Calu3 (cell line): Measurements from ENCODE around the gene MOV10L1. TPM values are rescaled to one million over a fixed set of nuclear protein-coding genes. Genes with fewer than 3 reads are reported as not detected.

Source experiments
- BruUV-seq: library from RNA; stranded (reverse); fragments of 400-500 nt; replicated peaks from 2 replicates; lab custom pipeline; 2021; lab: Mats Ljungman, UMichigan
- CTCF ChIA-PET: fragments of 300-600 bp; sonication (Branson Sonifier 250); formaldehyde crosslinking; loops from one replicate; lab custom pipeline; 2022; ENCODE audit warnings: antibody characterized with exemption; lab: Charles Lee
- DNase-seq: peaks from one replicate; pipeline ENCODE4 v3.0.0; 2022
- H3K27ac Mint-ChIP-seq: one replicate; pipeline ENCODE4 v1.8.0; 2022; ENCODE audit warnings: mixed read lengths; ENCODE audit not compliant: unreplicated experiment
- H3K27me3 Mint-ChIP-seq: one replicate; pipeline ENCODE4 v1.8.0; 2022; ENCODE audit warnings: mixed read lengths; ENCODE audit not compliant: unreplicated experiment
- H3K36me3 Mint-ChIP-seq: one replicate; pipeline ENCODE4 v1.8.0; 2022; ENCODE audit warnings: mild to moderate bottlenecking, moderate library complexity, mixed read lengths; ENCODE audit not compliant: insufficient read depth, unreplicated experiment
- H3K4me1 Mint-ChIP-seq: one replicate; pipeline ENCODE4 v1.8.0; 2022; ENCODE audit warnings: mild to moderate bottlenecking, low read depth, mixed read lengths; ENCODE audit not compliant: unreplicated experiment
- H3K4me3 Mint-ChIP-seq: one replicate; pipeline ENCODE4 v1.8.0; 2022; ENCODE audit warnings: mild to moderate bottlenecking, low read depth, moderate library complexity, mixed read lengths; ENCODE audit not compliant: unreplicated experiment
- H3K9me3 Mint-ChIP-seq: one replicate; pipeline ENCODE4 v1.8.0; 2022; ENCODE audit warnings: low read depth, mixed read lengths; ENCODE audit not compliant: unreplicated experiment
- intact Hi-C: fragments of 100-400 bp; cut with micrococcal nuclease; formaldehyde crosslinking; loops from one replicate; pipeline ENCODE4 v1.10.0; 2022; ENCODE audit not compliant: unreplicated experiment
- total RNA-seq: library from RNA; stranded (reverse); gene quantifications from 2 replicates; pipeline ENCODE4 v1.2.3, GENCODE V29; 2022
- TF ChIP-seq, protein P1 (sequence below): fragments of 200-600 bp; IDR thresholded peaks from one replicate; pipeline ENCODE4 v1.8.0; 2022; ENCODE audit warnings: antibody characterized with exemption; ENCODE audit not compliant: unreplicated experiment

MOV10L1 gene
- total RNA-seq, 1 experiment from 2014 or later: not detected

DNA sequence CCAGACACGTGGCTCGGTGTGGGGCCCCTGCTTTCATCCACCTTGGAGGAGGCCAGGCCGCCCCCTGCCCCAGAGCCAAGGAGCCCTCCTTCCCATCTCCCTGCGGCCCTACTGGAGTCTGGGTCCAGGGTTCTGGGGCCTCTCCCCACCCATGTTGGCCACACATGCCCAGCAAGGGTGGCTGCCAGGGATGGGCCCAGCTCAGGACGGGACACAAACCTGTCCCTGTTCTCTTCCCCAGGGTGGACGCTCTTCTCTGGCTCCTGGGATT lies 85.3 kb downstream of the MOV10L1 start:
- intact Hi-C loops: no loop called here
- no peak overlapping the region for H3K4me3 Mint-ChIP-seq
- H3K27ac Mint-ChIP-seq: no peak overlapping the region
- peaks cover 8% of the 10 kb centered on the region for H3K36me3 Mint-ChIP-seq
- peaks cover 21% of the 10 kb centered on the region for H3K27me3 Mint-ChIP-seq
- CTCF ChIA-PET: interaction anchor here (0.6 kb wide), 1 partner anchor 379 kb away, joined by 4 read pairs; no protein-coding TSS in a partner anchor
- BruUV-seq: no TSS peak
- H3K9me3 Mint-ChIP-seq: no peaks in the 10 kb centered on the region
- TF ChIP-seq, protein P1, sequence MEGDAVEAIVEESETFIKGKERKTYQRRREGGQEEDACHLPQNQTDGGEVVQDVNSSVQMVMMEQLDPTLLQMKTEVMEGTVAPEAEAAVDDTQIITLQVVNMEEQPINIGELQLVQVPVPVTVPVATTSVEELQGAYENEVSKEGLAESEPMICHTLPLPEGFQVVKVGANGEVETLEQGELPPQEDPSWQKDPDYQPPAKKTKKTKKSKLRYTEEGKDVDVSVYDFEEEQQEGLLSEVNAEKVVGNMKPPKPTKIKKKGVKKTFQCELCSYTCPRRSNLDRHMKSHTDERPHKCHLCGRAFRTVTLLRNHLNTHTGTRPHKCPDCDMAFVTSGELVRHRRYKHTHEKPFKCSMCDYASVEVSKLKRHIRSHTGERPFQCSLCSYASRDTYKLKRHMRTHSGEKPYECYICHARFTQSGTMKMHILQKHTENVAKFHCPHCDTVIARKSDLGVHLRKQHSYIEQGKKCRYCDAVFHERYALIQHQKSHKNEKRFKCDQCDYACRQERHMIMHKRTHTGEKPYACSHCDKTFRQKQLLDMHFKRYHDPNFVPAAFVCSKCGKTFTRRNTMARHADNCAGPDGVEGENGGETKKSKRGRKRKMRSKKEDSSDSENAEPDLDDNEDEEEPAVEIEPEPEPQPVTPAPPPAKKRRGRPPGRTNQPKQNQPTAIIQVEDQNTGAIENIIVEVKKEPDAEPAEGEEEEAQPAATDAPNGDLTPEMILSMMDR: no peak
- DNase-seq: no peak
- H3K4me1 Mint-ChIP-seq: no peaks in the 10 kb centered on the region

DNA sequence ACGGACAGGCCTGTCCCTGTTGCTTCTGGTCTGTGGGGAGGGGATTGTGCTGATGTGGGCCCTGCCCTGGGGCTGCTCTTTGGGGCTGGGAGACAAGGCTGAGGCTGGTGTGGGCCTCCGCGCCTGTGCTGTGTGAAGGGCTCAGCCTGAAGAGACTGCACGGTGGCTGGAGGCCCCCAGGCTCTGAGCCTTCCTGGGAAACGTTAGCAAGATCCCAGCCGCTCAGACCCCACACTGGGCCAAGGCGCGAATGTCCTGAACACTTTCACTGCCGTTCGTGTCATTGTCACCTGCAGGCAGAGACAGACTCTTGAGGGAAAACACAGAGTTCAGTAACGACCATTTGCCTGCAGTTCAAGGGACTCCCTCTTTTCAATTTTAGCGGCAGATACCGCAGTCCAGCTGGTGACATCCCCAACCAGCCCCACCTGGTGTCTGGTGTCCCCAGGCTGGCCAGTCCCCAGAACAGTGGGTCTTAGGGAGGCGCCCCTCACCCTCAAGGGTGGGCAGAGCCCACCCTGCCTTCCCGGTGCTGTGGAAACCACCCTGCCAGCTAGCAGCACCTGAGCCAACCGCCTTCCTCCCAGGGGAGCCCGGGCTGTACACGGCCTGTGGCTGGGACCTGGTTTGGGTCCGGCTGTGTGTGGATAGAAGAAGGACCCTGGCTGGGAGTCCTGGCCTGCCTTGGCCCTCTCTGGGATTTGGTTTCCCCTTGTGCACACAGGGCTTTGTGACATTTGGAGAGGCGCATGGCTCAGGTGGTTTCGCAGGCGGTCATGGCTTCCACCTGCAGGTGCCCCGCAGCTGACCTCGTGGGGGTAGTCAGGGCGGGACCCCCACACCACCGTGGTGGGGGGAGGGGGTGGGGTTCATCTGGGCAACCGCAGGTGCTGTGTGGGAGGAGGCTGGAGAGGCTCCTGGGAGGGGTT lies 86.4 kb downstream of the MOV10L1 start:
- no peak for DNase-seq
- Mint-ChIP-seq H3K9me3 (no peaks in the 10 kb centered on the region), H3K4me3 (no peak overlapping the region), H3K27me3 (peaks cover 12% of the 10 kb centered on the region), H3K27ac (no peak overlapping the region), H3K36me3 (peaks cover 8% of the 10 kb centered on the region), H3K4me1 (no peaks in the 10 kb centered on the region)
- intact Hi-C loops: no loop called here
- CTCF ChIA-PET: no interaction called here
- no TSS peak for BruUV-seq
- TF ChIP-seq, protein P1: no peak

DNA sequence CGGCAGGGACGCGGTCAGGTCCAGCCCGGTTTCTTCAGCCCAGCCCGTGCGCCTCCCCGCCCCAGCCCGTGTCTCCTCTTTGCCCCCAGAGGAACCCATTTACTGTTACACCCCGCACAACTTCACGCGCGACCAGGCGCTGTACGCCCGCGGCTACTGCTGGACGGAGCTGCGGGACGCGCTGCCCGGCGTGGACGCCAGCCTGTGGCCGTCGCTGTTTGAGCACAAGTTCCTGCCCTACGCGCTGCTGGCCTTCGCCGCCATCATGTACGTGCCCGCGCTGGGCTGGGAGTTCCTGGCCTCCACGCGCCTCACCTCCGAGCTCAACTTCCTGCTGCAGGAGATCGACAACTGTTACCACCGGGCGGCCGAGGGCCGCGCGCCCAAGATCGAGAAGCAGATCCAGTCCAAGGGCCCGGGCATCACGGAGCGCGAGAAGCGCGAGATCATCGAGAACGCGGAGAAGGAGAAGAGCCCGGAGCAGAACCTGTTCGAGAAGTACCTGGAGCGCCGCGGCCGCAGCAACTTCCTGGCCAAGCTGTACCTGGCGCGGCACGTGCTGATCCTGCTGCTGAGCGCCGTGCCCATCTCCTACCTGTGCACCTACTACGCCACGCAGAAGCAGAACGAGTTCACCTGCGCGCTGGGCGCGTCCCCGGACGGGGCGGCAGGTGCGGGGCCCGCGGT lies 87.2 kb downstream of the MOV10L1 start:
- H3K4me3 Mint-ChIP-seq: no peak overlapping the region
- peaks cover 7% of the 10 kb centered on the region for H3K36me3 Mint-ChIP-seq
- CTCF ChIA-PET: no interaction called here
- no TSS peak for BruUV-seq
- TF ChIP-seq, protein P1: no peak
- intact Hi-C loops: no loop called here
- H3K9me3 Mint-ChIP-seq: no peaks in the 10 kb centered on the region
- no peak for DNase-seq
- no peaks in the 10 kb centered on the region for H3K4me1 Mint-ChIP-seq
- H3K27ac Mint-ChIP-seq: no peak overlapping the region
- H3K27me3 Mint-ChIP-seq: peaks cover 4% of the 10 kb centered on the region

DNA sequence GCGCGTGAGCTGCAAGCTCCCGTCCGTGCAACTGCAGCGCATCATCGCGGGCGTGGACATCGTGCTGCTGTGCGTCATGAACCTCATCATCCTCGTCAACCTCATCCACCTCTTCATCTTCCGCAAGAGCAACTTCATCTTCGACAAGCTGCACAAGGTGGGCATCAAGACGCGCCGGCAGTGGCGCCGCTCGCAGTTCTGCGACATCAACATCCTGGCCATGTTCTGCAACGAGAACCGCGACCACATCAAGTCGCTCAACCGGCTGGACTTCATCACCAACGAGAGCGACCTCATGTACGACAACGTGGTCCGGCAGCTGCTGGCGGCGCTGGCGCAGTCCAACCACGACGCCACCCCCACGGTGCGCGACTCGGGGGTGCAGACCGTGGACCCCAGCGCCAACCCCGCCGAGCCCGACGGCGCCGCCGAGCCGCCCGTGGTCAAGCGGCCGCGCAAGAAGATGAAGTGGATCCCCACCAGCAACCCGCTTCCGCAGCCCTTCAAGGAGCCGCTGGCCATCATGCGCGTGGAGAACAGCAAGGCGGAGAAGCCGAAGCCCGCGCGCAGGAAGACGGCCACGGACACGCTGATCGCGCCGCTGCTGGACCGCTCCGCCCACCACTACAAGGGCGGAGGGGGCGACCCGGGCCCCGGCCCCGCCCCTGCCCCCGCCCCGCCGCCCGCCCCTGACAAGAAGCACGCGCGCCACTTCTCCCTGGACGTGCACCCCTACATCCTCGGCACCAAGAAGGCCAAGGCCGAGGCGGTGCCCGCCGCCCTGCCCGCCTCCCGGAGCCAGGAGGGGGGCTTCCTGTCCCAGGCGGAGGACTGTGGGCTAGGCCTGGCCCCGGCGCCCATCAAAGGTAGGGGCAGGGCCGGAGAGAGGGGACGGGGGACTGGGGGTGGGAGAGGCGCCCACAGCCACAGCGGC lies 88.0 kb downstream of the MOV10L1 start:
- no peak for DNase-seq
- H3K27ac Mint-ChIP-seq: no peak overlapping the region
- no peaks in the 10 kb centered on the region for H3K27me3 Mint-ChIP-seq
- no peak overlapping the region for H3K4me3 Mint-ChIP-seq
- intact Hi-C loops: no loop called here
- CTCF ChIA-PET: no interaction called here
- H3K36me3 Mint-ChIP-seq: peaks cover 7% of the 10 kb centered on the region
- no peaks in the 10 kb centered on the region for H3K4me1 Mint-ChIP-seq
- TF ChIP-seq, protein P1: no peak
- no peaks in the 10 kb centered on the region for H3K9me3 Mint-ChIP-seq
- no TSS peak for BruUV-seq
